ENCODE data around the gene LMF1.

LMF1 gene

DNA sequence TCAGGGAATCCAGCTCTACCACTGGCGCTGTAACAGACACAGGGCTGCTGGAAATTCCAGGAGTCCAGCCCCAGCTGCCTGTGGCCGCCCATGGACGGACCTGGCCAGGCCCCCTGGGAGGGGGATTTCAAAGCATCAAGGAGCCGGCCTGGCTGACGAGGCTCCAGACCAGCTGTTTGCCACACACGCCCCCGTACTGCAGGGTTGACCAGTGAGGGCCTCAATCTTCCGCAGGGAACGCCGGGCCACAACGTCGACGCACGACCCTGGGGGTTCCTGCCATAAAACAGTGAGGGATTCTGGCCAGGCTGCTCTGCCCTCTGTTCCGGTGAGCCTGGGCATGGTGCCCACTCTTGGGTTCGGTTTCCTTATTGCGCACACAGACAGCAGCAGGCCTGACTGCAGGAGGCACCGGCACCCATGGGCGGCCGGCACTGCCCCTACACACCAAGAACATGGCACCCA is 3.7 kb downstream of the LMF1 start:
- DNase-seq (ENCODE audit: low spot score) (peak; percentile 51), ATAC-seq (ENCODE audit: low read depth) (no peak)
- peaks cover 5% of the 10 kb centered on the region for H3K4me1 ChIP-seq (ENCODE audit: insufficient read depth, poor library complexity, severe bottlenecking)
- no peak overlapping the region for H3K4me3 ChIP-seq (ENCODE audit: severe bottlenecking)
- H3K9me3 ChIP-seq (ENCODE audit: severe bottlenecking), result peaks cover 13% of the 10 kb centered on the region
- TF ChIP-seq, protein P1, sequence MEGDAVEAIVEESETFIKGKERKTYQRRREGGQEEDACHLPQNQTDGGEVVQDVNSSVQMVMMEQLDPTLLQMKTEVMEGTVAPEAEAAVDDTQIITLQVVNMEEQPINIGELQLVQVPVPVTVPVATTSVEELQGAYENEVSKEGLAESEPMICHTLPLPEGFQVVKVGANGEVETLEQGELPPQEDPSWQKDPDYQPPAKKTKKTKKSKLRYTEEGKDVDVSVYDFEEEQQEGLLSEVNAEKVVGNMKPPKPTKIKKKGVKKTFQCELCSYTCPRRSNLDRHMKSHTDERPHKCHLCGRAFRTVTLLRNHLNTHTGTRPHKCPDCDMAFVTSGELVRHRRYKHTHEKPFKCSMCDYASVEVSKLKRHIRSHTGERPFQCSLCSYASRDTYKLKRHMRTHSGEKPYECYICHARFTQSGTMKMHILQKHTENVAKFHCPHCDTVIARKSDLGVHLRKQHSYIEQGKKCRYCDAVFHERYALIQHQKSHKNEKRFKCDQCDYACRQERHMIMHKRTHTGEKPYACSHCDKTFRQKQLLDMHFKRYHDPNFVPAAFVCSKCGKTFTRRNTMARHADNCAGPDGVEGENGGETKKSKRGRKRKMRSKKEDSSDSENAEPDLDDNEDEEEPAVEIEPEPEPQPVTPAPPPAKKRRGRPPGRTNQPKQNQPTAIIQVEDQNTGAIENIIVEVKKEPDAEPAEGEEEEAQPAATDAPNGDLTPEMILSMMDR (IDR thresholded peaks at IDR 0.05; ENCODE audit: poor library complexity, severe bottlenecking), result no peak
- no peak overlapping the region for H3K27ac ChIP-seq (ENCODE audit: poor library complexity, severe bottlenecking)
- no peaks in the 10 kb centered on the region for H3K36me3 ChIP-seq (ENCODE audit: low read depth)
- no peaks in the 10 kb centered on the region for H3K27me3 ChIP-seq (ENCODE audit: insufficient read depth, poor library complexity, severe bottlenecking)

GRCh38 chr16:966505-966904 is 4.3 kb downstream of the LMF1 start:
- no peak overlapping the region for H3K4me3 ChIP-seq (ENCODE audit: severe bottlenecking)
- H3K36me3 ChIP-seq (ENCODE audit: low read depth), result no peaks in the 10 kb centered on the region
- peaks cover 13% of the 10 kb centered on the region for H3K9me3 ChIP-seq (ENCODE audit: severe bottlenecking)
- DNase-seq (ENCODE audit: low spot score) (peak; percentile 38), ATAC-seq (ENCODE audit: low read depth) (no peak)
- TF ChIP-seq, protein P1 (IDR thresholded peaks at IDR 0.05; ENCODE audit: poor library complexity, severe bottlenecking), result no peak
- H3K27ac ChIP-seq (ENCODE audit: poor library complexity, severe bottlenecking), result no peak overlapping the region
- peaks cover 5% of the 10 kb centered on the region for H3K4me1 ChIP-seq (ENCODE audit: insufficient read depth, poor library complexity, severe bottlenecking)
- H3K27me3 ChIP-seq (ENCODE audit: insufficient read depth, poor library complexity, severe bottlenecking), result no peaks in the 10 kb centered on the region

- peaks cover 13% of the 10 kb centered on the region for H3K9me3 ChIP-seq (ENCODE audit: severe bottlenecking)
- DNase-seq (ENCODE audit: low spot score), result peak; percentile 61
- ATAC-seq (ENCODE audit: low read depth), result no peak
- no peaks in the 10 kb centered on the region for H3K36me3 ChIP-seq (ENCODE audit: low read depth)
- H3K27me3 ChIP-seq (ENCODE audit: insufficient read depth, poor library complexity, severe bottlenecking), result no peaks in the 10 kb centered on the region
- H3K4me1 ChIP-seq (ENCODE audit: insufficient read depth, poor library complexity, severe bottlenecking), result peaks cover 5% of the 10 kb centered on the region
- no peak overlapping the region for H3K27ac ChIP-seq (ENCODE audit: poor library complexity, severe bottlenecking)
- TF ChIP-seq, protein P1 (IDR thresholded peaks at IDR 0.05; ENCODE audit: poor library complexity, severe bottlenecking), result no peak
- no peak overlapping the region for H3K4me3 ChIP-seq (ENCODE audit: severe bottlenecking)
Observed at GRCh38 chr16:966035-966434, 4.7 kb downstream of the LMF1 start.

GRCh38 chr16:965487-965886 is 5.3 kb downstream of the LMF1 start:
- DNase-seq (ENCODE audit: low spot score) (no peak), ATAC-seq (ENCODE audit: low read depth) (no peak)
- Histone ChIP-seq H3K4me1 (ENCODE audit: insufficient read depth, poor library complexity, severe bottlenecking) (peaks cover 5% of the 10 kb centered on the region), H3K36me3 (ENCODE audit: low read depth) (no peaks in the 10 kb centered on the region), H3K27ac (ENCODE audit: poor library complexity, severe bottlenecking) (no peak overlapping the region), H3K4me3 (ENCODE audit: severe bottlenecking) (no peak overlapping the region), H3K9me3 (ENCODE audit: severe bottlenecking) (peaks cover 13% of the 10 kb centered on the region), H3K27me3 (ENCODE audit: insufficient read depth, poor library complexity, severe bottlenecking) (no peaks in the 10 kb centered on the region)
- TF ChIP-seq, protein P1 (IDR thresholded peaks at IDR 0.05; ENCODE audit: poor library complexity, severe bottlenecking), result no peak

- DNase-seq (ENCODE audit: low spot score) (no peak), ATAC-seq (ENCODE audit: low read depth) (no peak)
- H3K4me3 ChIP-seq (ENCODE audit: severe bottlenecking), result no peak overlapping the region
- peaks cover 13% of the 10 kb centered on the region for H3K9me3 ChIP-seq (ENCODE audit: severe bottlenecking)
- H3K27me3 ChIP-seq (ENCODE audit: insufficient read depth, poor library complexity, severe bottlenecking), result no peaks in the 10 kb centered on the region
- no peak overlapping the region for H3K27ac ChIP-seq (ENCODE audit: poor library complexity, severe bottlenecking)
- no peaks in the 10 kb centered on the region for H3K36me3 ChIP-seq (ENCODE audit: low read depth)
- H3K4me1 ChIP-seq (ENCODE audit: insufficient read depth, poor library complexity, severe bottlenecking), result peaks cover 5% of the 10 kb centered on the region
- TF ChIP-seq, protein P1 (IDR thresholded peaks at IDR 0.05; ENCODE audit: poor library complexity, severe bottlenecking), result no peak
Observed at GRCh38 chr16:965036-965395, 5.8 kb downstream of the LMF1 start.

Measured in RWPE2 (cell line).